ENCODE results near the gene FNIP1.
A peak's percentile ranks its signal among the peaks of the same experiment; 100 is the strongest.
"Not testable (repeated sequence)": the region's sequence is repeated elsewhere in the genome, so short reads cannot be mapped to it uniquely, and the experiment has no call there.

Gene FNIP1

GRCh38 chr5:131682175-131682574 is 114.6 kb downstream of the FNIP1 start:
- no peak for DNase-seq

DNA sequence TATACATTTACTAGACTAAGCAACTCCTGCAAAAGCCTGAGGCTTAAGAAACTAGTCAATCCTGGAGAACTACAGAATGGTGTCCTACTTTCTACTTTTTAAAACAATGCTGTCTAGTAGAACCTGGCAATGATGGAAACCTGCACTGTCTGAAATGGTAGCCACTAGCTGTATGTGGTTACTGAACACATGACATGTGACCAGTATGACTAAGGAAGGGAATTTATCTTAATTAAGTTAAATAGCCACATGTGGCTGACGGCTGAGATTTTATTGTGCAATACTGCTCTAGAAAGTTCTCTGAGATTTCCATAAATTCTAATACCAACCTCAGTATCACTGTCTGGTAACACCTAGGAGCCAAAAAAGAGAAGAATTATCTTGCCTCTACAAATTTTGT is 116.9 kb downstream of the FNIP1 start:
- no peak for DNase-seq

GRCh38 chr5:131678273-131678672 is 118.5 kb downstream of the FNIP1 start:
- DNase-seq = not testable (repeated sequence)

DNA sequence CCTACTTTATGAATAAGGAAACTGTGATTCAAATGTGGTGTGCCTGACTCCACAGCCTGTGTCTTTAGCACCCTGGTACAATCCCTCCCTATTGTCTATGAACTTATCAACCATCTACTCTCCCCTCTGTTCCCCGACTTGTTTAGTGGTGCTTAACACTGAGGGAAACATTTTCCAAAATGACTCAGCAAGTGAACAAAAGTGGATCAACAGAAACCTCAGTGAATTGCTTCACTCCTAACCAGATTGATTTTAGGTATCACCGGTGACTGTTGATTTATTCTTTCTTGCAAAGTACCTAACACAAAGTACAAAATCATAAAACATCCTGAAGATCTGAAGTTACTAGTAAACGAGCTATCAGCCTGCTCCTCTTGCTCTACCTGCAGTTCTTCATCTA is 119.7 kb downstream of the FNIP1 start:
- no peak for DNase-seq

GRCh38 chr5:131672776-131673175 is 124.0 kb downstream of the FNIP1 start:
- no peak for DNase-seq

DNA sequence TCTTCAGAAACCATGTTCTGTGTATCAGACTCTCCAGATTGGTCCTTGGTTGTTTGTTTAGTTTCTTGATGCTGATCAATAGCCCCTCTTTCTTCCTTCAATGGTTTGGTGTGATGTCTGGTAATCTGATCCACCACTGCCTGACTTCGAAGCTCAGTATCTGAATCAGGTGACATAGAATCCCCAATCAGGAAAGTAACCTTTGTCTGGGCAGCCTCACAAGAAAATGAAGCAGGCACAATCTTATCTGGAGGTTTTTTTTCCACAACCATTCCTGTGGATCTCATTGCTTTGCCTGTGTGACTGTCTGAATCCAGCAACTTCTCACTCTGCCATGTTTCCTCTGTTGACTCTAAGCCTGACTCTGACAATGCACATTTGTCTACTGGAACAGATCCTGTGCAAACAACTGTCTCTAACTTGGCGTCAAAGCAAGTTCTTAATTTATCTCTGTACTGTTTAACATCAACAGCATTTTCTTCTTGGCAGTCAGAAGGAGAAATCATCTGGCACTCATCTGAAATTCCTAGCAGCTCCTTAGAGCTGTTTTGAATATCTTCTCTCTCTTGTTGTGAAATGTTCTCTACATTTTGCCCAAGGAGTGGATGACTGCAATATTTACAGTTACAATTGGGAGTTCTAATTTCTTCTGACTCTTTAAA is 124.7 kb downstream of the FNIP1 start:
- DNase-seq = peak; percentile 16

- DNase-seq = no peak
Measured at GRCh38 chr5:131671409-131671808, 125.4 kb downstream of the FNIP1 start.

DNA sequence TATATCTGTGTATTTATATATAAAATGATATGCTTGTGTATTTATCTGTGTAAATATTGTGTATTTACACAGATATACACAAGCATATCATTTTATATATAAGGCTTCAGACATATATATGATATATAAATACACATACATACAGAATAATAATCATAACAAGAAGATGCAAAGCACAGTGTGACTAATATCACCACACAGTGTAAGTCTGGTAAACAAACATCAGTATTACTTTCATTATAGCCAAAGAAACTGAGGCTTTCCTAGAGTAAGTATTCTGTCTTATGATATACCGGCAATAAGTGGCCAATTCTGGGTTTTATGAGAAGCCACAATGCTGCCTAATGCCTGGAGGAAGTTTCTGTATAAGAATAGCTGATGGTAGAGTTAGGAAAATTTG is 131.9 kb downstream of the FNIP1 start:
- DNase-seq = no peak

DNA sequence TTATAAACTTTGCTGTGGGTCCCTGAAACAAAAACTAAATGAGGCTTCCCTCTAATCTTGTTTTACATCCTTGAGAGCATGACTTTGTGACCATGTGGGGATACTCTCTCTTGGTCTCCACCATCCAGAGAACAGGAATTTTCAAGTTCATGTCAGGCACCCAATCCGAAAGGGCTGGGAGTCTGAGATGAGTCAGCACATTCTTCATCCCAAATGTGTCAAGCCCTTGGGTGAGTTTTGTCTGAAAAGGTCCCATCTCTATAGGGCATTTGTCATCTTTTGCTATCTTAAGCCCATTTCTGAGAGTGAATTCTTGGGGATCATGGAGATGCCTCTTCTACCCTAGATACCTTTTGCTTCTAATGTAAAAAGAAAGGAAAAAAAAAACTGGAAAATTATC is 134.9 kb downstream of the FNIP1 start:
- no peak for DNase-seq

GRCh38 chr5:131659841-131660240 is 137.0 kb downstream of the FNIP1 start:
- DNase-seq = no peak

DNA sequence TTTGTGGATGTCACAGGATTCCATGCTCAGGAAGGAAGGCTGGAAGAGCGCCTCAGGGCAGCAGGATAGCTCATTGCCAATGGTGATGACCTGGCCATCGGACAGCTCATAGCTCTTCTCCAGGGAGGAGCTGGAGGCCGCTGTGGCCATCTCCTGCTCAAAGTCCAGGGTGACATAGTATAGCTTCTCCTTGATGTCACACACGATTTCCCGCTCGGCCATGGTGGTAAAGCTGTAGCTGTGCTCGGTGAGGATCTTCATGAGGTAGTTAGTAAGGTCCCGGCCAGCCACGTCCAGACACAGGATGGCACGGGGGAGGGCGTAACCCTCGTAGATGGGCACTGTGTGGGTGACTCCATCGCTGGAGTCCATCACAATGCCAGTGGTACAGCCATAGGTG is 137.5 kb downstream of the FNIP1 start:
- no peak for DNase-seq

- DNase-seq = no peak
Measured at GRCh38 chr5:131654776-131655175, 142.0 kb downstream of the FNIP1 start.

- no peak for DNase-seq
Measured at GRCh38 chr5:131654309-131654708, 142.5 kb downstream of the FNIP1 start.

GRCh38 chr5:131649161-131649560 is 147.7 kb downstream of the FNIP1 start:
- DNase-seq = no peak

- DNase-seq = no peak
Measured at GRCh38 chr5:131647048-131647769, 149.6 kb downstream of the FNIP1 start.

- DNase-seq = no peak
Measured at GRCh38 chr5:131644822-131645221, 152.0 kb downstream of the FNIP1 start.

DNA sequence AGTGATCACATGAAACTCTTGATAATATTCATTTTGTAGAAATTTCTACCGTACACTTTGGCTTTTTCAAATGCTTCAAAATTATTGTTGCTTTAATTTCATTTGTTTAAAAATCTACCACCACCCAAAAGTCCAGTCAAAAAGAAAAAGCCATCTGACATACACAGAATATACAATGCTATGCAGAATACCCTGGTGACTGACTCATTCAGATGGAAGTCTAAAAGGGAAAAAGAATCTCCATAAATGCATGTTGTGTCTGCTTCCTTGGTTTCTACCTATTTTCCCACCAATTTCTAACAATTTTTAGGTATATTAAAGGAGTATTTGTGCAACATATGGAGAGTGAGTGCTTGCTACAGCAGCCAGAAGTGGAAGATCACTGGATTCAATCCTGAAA is 152.4 kb downstream of the FNIP1 start:
- DNase-seq = no peak

DNA sequence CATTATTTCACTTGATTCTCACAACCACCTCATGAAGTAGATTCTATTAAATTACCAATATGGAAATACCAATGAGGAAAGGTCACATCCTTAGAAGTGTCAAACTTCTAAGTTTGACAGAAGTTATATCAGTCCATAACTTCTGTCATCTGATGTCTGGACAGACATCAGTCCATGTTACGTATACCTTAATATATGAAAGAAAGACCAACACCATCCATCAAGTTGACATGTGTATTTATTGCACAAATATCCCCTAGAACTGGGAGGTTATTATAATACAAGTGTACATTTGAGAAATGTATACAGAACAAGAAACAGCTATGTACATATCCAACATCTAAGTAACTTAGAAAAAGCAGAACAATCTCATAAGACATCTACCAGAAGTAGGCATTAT is 155.3 kb downstream of the FNIP1 start:
- DNase-seq = no peak

GRCh38 chr5:131640043-131640856 is 156.6 kb downstream of the FNIP1 start:
- DNase-seq = no peak

- no peak for DNase-seq
Measured at GRCh38 chr5:131639148-131639547, 157.7 kb downstream of the FNIP1 start.

DNA sequence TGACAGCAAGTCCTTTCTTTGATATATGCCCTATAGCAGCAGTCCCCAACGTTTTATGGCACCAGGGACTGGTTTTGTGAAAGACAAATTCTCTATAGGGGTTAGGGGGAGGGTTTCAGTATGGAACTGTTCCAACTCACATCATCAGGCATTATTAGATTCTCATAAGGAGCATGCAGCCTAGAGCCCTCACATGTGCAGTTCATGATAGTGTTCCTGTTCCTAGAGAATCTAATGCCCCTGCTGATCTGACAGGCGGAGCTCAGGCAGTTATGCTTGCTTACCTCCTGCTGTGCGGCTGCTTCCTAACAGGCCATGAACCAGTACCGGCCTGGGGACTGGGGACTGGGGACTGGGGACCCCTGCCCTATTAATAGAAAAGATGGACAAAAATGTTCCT is 159.1 kb downstream of the FNIP1 start:
- DNase-seq = no peak

DNA sequence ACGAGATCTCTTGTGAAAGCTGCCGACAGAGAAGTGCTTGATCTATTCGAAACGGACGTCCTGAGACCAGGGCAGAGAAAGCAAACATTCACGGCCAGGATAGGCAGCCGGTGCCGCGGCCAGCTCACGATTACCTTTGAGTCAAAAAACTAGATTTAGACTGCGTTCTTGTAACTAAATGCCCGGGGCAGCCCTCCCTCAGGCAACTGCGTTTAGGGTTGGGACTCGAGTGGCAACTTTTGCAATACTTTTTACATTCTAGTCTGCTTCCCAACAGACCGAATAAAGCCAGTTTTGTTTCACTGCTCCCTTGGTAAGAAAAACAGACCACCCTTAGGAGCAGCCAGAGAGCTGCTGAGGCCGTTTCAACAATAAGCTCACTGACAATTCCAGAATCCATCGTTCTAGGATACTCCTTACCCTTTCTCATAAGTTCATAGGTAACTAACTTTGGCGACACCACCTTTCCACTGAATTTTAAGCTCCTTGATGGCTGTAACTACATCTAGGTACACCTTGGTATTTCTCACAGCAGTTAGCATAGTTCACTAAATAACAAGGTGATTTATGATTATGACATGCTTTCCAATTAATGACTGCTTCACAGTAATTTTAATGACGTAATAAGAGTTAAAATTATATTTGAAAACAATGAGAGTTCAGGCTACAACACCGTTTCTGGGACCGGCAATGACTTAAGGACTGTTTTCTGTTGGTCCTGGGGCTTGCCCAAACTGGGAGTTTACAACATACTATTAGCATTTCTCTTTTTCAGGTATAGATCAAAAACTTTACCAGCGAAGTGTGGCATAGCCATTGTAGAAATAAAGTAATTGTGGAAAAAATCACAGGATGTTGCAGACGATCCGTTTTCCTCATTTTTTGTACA is 160.9 kb downstream of the FNIP1 start:
- no peak for DNase-seq

All from NCI-H446 treated with DMSO at 0.1 percent for 48 hours (cell line).